AG09319 (cell line): ENCODE data around the gene LYPLA2.
"Not testable (repeated sequence)": the region's sequence is repeated elsewhere in the genome, so short reads cannot be mapped to it uniquely, and the experiment has no call there.

Experiments
- DNase-seq: peaks from one replicate; pipeline ENCODE4 v3.0.0-alpha.2; 2010; ENCODE audit warnings: low read depth; ENCODE audit errors: extremely low read depth
- TF ChIP-seq, protein P1 (sequence below): IDR thresholded peaks from 2 replicates; pipeline ENCODE4 v1.5.1; 2011; ENCODE audit warnings: low read depth, mild to moderate bottlenecking, inconsistent platforms, low read length, moderate library complexity

LYPLA2 gene

DNA sequence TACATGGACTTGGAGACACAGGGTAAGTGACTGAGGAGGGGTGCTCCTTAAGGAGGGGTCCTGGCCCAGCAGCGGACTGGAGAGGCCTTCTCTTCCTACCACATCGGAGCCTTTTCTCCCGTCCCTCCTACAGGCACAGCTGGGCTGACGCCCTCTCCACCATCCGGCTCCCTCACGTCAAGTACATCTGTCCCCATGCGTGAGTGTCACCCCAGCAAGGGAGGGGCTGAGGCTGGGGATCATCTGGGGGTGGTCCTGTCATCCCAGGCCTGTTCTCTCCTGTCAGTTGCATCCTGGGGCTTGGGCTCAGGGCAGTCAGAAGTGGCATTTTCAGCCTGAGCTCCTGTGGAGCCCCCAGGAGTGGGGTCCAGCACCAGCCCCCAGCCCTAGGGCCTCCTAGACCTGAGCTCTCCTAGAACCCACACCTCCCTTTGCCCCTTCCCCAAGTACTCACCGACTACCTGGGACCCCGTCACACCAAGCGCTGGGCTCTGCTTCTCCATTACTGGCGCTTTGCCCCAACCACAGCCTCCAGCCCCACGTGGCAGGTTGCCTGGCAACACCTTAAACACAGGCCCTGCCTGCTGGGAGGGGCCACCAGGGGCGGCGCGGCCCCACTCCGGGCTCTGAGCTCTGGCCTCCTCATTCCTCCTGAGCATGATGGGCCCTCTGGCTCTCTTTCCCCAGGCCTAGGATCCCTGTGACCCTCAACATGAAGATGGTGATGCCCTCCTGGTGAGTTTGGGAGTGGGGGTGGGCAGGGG, 2.3 kb downstream of the LYPLA2 start:
- DNase-seq = no peak
- TF ChIP-seq, protein P1, sequence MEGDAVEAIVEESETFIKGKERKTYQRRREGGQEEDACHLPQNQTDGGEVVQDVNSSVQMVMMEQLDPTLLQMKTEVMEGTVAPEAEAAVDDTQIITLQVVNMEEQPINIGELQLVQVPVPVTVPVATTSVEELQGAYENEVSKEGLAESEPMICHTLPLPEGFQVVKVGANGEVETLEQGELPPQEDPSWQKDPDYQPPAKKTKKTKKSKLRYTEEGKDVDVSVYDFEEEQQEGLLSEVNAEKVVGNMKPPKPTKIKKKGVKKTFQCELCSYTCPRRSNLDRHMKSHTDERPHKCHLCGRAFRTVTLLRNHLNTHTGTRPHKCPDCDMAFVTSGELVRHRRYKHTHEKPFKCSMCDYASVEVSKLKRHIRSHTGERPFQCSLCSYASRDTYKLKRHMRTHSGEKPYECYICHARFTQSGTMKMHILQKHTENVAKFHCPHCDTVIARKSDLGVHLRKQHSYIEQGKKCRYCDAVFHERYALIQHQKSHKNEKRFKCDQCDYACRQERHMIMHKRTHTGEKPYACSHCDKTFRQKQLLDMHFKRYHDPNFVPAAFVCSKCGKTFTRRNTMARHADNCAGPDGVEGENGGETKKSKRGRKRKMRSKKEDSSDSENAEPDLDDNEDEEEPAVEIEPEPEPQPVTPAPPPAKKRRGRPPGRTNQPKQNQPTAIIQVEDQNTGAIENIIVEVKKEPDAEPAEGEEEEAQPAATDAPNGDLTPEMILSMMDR = no peak

DNA sequence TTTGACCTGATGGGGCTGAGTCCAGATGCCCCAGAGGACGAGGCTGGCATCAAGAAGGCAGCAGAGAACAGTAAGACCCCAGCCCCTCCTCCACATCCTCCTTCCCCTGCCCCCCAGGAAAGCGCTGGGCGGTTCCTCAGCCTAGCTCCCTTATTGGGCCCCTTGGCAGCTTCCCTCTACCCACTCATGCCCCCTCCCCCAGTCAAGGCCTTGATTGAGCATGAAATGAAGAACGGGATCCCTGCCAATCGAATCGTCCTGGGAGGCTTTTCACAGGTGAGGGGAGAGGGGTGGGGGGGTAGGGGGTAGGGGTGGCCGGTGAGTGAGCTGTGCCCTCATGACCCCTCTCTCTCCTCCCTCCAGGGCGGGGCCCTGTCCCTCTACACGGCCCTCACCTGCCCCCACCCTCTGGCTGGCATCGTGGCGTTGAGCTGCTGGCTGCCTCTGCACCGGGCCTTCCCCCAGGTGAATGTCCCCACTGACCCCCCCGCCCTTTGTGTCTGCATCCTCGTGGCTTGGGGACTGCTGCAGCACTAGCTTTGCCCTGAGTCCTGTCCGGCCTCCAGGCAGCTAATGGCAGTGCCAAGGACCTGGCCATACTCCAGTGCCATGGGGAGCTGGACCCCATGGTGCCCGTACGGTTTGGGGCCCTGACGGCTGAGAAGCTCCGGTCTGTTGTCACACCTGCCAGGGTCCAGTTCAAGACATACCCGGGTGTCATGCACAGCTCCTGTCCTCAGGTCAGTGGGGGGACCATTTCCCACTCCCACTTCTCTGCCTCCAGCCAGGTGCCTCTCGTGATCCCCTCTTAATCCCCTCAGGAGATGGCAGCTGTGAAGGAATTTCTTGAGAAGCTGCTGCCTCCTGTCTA, 3.2 kb downstream of the LYPLA2 start:
- no peak for DNase-seq
- TF ChIP-seq, protein P1 = no peak

GRCh38 chr1:23794732-23795182, 3.8 kb downstream of the LYPLA2 start:
- not testable (repeated sequence) for DNase-seq

GRCh38 chr1:23795676-23796465, 4.9 kb downstream of the LYPLA2 start:
- DNase-seq = no peak
- TF ChIP-seq, protein P1 = no peak

GRCh38 chr1:23796466-23797271, 5.7 kb downstream of the LYPLA2 start:
- DNase-seq = no peak
- TF ChIP-seq, protein P1 = no peak

DNA sequence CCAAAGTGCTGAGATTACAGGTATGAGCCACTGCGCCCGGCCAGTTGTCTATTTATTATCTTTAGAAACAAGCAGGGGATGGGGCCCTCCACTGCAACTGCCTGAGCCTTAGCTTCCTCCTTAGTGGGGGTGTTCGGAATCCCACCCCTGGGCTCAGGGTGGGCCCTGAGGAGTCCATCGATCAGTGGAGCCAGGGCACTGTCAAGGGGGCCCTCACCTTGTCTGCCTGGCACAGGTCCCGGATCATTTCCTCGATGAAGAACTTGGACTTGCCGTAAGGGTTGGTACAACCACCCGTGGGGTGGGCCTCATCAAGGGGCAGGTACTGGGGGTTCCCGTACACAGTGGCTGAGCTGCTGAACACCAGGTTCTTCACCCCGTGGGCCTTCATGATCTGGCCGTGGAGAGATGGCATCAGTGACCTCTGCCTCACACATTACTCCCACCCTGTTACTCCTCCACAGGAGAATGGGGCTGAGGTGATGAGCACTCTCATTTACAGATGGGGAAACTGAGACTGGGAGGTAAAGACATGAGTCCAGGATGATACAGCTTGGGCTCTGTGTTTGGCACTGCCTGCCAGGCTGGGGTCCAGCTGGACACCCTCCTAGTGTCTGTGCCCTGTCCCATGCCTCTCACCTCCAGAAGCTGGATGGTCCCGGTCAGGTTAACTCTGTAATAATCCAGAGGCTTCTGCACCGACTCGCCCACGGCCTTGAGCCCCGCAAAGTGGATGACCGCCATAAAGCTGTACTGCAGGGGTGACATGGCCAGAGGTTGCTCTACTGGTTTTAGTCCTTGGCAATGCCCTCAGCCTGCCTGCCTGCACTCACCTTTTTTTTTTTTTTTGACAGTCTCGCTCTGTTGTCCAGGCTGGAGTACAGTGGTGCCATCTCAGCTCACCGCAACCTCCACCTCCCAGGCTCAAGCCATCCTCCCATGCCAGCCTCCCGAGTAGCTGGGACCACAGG, 6.8 kb downstream of the LYPLA2 start:
- no peak for DNase-seq
- TF ChIP-seq, protein P1 = no peak
